NCI-H2227 (cell line): ENCODE results near the gene NAXD.
A peak's percentile ranks its signal among the peaks of the same experiment; 100 is the strongest.
"Not testable (repeated sequence)": the region's sequence is repeated elsewhere in the genome, so short reads cannot be mapped to it uniquely, and the experiment has no call there.

Source experiments
- DNase-seq: peaks from one replicate; lab custom pipeline; 2025; ENCODE audit not compliant: unreplicated experiment; lab: John Stamatoyannopoulos, UW

NAXD gene

DNA sequence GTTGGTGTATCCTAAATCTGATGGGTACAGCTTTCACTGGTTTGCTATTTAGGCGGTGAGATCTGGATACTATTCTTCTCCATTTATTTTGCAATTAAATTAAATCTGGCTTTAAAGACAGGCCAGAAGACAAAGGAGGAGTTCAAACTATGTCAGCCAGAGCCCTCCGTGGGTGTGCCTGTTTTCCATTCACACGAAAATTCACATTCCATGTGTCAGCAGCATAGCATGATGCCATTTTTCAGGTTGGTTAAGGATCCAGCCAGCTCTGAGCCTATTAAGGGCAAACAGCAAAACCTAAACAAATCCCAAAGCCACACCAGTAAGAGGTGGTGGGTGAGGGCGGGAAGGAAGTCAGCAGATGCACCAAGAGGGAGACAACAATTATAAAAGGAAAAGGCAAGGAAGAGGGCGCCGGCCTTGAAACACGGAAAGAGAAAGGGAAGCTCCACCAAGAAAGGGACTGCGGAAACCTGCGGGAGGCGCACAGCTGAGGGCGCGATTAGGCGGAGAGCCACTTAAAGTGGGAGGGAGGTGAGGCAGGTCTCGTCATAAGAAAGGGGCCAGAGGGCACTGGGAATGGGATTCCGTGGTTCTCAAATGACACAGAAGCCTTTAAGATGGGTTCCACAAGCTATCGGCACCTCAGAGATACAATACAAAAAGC is 47.6 kb downstream of the NAXD start:
- no peak for DNase-seq

GRCh38 chr13:110663491-110663890 is 48.1 kb downstream of the NAXD start:
- no peak for DNase-seq

GRCh38 chr13:110664041-110664440 is 48.7 kb downstream of the NAXD start:
- no peak for DNase-seq

DNA sequence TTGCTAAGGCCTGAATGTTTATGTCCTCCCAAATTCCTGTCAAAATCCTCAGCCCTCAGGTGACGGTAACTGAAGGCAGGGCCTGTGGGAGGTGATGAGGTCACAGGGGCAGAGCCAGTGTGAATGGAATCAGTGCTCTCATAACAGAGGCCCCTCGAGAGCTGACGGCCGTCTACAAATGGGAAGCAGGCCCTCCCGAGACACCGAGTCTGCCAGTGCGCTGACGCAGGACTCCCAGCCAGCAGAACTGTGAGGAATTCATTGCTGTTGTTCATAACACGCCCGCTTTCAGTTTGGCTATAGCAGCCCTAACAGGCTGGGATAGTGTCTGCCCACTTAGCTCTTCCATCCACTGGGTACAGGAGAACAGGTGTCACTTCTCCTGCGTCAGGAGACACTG is 49.3 kb downstream of the NAXD start:
- DNase-seq, result no peak

DNA sequence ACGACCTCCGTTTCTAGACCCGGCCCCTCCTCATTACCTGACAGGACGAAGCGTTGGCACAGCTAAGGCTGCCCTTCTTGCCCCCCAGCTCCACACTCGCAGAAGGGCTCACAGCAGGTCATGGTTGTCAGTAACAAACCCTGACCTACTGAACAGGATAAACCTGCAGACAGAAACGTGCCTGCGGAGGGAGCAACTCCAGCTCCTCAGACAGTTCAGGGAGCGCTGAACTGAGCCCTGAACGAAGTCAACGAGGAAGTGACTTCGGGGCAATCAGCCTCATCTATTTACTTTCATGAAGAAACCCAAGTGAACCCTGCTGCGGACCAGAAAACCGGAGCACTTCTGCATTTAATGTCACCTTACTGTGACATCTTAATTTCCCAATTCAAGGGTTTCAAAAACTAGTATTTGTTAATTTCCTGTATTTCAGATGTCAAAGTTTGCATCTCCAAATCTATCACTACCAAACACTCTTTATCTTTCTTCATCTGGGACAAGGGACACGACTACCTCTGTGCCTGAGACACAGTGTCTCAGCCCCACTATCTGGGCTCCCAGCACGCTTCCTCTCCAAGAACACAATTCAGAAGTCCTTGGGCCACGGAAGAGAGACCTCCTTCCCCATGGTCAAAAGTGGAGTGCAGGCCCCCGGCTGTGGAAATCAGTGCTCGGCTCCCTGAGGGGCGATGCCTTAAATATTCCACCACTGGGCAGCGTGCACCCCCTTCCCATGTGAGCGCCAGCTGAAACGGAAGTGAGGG is 50.3 kb downstream of the NAXD start:
- no peak for DNase-seq

GRCh38 chr13:110666255-110666533 is 50.8 kb downstream of the NAXD start:
- DNase-seq, result no peak

DNA sequence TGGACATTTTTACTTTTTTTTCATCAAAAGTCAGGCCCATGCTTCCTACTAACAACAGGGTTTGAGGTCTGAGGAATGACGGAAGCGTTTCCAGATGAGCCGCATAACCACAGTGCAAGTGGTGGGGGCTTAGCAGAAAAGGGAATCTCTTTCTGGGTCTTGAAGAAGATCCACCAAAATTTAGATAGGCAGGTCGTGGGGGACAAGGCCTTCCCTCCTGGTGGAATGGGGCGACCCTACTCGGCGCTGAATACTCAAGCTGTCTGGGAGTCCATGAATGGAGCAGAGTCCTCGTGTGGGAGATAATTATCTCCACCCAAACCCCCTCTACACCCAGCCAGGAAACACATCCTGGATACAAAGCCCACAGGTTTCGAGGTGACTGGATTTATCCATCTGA is 53.7 kb downstream of the NAXD start:
- no peak for DNase-seq

DNA sequence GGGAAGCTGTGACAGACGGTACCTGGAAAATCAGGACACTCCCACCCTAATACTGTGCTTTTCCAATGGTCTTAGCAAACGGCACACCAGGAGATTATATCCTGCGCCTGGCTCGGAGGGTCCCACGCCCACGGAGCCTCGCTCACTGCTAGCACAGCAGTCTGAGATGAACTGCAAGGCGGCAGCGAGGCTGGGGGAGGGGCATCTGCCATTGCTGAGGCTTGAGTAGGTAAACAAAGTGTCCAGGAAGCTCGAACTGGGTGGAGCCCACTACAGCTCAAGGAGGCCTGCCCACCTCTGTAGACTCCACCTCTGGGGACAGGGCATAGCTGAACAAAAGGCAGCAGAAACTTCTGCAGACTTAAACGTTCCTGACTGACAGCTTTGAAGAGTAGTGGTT is 54.5 kb downstream of the NAXD start:
- DNase-seq, result not testable (repeated sequence)

DNA sequence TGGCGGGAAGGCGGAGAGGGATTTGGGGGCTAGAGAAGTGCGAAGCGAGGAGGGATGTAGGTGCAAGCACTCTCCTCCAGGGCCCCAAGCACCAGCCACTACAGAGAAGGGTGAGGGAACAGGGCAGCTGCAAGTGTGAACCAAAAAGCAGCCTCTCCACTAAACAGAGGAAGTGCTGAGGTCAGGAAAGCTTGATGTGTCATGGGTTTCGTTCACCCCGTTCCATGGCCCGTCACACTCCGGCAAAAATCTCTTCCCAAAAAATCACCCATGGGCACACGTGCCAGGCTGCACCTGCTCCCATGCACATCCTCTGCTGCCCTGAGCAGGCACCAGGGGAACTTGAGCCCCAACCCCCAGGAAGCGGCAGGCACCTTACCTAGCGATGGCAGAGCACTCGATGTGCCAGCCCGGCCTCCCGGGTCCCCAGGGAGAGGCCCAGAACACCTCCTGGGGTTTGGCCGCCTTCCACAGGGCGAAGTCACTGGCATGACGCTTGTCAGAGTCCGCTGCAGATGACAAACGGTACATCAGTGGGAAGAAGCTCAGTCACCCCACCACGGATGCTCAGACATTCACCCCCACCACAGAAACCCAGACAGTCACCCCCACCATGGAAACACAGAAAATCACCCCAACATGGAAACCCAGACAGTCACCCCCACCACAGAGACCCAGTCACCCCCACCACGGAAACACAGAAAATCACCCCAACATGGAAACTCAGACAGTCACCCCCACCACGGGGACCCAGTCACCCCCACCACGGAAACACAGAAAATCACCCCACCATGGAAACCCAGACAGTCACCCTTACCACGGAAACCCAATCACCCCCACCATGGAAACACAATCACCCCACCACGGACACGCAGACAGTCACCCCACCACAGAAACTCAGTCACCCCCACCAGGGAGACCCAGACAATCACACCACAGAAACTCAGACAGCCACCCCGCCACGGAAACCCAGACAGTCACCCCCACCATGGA is 61.5 kb downstream of the NAXD start:
- no peak for DNase-seq

DNA sequence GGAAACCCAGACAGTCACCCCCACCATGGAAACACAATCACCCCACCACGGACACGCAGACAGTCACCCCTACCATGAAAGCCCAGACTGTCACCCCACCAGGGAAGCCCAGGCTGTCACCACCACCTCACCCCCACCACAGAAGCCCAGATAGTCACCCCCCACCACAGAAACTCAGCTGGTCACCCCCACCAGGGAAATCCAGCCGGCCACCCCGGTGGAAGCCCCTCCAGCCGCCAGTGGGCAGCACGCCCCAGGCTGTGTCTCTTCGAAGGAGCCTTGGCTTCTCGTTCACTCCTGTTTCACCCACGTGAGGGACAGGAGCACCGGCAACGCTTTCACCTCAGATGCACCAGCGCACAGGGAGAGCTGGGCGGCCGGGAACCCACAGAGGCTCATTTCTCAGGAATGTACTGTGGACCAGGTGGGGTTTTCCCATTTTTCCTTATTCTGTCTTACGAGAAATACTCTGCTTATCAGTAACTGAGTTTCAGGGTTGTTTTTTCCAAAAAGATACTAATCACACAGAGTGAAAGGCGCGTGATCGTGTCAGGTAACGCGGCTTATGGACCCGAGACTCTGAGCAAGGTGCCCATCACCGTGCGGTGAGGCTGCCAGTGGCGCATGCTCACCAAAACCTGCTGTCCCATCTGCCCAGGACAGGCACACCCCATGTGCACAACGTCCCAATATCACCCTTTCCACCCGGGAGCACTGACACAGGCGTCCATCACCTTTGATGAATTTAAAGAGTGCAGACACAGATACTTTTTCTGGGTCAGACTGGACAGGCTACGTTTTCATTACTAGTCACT is 62.6 kb downstream of the NAXD start:
- no peak for DNase-seq

GRCh38 chr13:110680852-110681251 is 65.5 kb downstream of the NAXD start:
- DNase-seq, result peak; percentile 1

- no peak for DNase-seq
Observed at GRCh38 chr13:110681868-110682550, 66.7 kb downstream of the NAXD start.

DNA sequence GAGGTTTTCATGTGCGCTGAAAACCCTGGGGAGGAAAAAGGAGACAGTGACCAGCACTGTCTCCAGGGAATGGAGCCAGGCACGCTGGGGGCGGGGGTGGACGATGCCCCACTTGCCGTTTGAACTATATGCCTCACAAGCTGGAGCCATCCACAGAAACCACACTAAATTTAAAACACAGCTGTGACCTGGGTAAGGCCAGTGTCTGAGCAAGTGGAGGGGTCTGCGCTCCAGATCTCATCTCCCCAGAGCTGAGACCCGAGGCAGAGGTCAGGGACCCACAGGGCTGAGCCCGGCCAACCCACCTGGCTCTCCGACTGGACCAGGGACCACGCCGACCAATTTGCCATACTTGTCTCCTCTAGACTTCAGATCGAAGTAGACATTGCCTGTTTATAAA is 67.4 kb downstream of the NAXD start:
- DNase-seq, result no peak

GRCh38 chr13:110683203-110683883 is 68.0 kb downstream of the NAXD start:
- no peak for DNase-seq

DNA sequence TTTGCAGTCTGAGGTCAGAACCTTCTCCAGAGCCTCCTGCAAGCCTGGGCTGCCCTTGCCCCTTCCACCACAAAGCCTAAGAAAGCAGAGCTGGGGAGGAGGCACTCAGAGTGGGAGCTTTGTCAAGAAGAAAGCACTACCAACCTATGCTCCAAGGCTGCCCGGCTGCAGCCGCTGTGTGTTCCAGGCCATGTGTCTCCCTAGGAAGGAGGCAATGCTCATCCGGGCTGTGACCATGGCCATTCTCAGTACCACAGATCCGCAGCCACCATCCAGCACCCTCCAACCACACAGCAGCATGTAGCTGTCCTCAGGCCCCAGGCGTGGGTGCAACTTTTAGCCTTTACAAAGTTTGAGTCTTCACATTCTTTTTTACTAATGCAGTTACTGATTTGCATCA is 68.6 kb downstream of the NAXD start:
- DNase-seq, result no peak

DNA sequence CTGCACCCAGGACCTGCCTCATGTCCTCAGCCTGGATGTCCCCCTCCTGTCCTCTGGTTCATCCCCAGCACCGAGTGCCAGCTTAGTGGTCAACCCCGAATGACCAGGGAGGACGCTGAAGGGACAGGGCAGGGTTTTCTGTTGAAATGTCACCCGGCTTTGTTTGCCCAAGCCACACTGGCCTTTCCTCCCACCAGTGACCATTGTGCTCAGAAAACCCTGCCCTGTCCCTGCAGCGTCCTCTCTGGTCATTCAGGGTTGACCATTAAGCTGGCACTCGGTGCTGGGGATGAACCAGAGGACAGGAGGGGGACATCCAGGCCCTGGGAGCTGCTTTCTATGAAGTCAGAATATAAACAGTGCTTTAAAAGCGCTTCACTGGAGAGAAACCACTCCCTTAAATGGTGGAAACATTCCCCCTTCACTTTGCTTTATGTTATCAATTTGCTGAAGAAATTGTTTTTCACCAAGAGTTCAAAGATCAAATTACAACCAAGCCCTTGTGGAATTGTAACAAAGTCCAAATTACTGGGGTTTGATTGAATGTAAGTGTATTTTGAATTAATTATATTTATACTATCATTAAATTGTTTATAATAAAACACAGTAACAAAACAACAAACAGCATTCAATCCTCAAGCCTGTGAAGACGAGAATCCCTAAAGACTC is 69.2 kb downstream of the NAXD start:
- no peak for DNase-seq

DNA sequence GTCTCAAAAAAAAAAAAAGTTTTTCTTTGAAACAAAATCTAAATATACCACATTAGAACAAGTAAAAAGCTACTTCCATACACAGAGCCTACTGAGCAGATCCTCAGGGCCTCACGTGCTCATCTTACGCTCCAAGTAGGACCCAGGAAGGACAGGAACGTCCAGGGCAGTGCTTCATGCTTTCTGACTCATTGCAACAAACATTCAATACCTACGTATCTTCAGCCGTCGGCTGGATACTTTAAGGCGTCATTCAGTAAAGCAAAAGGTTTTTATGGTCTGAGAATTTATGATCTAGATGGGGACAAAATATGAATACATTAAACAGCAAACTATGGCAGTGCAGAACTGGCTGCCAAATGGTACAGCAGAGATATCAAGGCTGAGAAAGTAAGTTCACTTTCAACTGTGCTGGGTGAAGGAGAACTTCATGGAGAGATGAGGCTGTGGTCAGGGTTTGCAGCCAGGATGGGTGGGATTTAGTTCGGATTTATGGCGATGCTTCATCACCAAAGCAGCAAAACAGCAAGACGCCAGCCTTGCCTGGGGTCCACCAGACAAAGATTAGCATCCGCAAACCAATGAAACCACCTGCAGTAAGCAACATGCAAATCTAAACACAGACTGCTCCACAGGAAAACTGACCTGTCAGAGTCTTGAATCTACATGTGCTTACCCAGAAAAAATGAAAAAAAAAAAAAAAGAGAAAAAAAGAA is 70.1 kb downstream of the NAXD start:
- no peak for DNase-seq

DNA sequence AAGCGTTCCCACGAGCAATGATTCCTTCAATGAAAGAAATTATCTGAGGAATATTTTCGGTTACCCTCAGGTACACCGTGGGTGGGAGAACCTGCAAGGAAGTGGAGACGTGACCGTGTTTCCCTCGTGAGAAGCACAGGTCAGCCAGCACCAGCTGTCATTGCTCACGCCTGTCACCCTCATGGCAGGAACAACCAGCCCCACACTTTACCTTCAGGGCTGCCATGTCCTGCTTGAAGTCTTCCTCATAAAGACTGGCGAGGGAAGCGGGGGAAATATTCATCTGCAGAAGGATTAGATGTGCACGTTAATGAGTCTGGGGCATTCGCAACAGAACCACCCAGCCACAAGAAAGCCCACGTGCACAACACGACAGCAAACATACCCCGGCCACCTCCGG is 72.4 kb downstream of the NAXD start:
- DNase-seq, result no peak

- no peak for DNase-seq
Observed at GRCh38 chr13:110689041-110689440, 73.7 kb downstream of the NAXD start.
